ENCODE data around the gene CCDC152.

Gene CCDC152

GRCh38 chr5:42837601-42838000, 81.0 kb downstream of the CCDC152 start:
- TF ChIP-seq, protein P1, sequence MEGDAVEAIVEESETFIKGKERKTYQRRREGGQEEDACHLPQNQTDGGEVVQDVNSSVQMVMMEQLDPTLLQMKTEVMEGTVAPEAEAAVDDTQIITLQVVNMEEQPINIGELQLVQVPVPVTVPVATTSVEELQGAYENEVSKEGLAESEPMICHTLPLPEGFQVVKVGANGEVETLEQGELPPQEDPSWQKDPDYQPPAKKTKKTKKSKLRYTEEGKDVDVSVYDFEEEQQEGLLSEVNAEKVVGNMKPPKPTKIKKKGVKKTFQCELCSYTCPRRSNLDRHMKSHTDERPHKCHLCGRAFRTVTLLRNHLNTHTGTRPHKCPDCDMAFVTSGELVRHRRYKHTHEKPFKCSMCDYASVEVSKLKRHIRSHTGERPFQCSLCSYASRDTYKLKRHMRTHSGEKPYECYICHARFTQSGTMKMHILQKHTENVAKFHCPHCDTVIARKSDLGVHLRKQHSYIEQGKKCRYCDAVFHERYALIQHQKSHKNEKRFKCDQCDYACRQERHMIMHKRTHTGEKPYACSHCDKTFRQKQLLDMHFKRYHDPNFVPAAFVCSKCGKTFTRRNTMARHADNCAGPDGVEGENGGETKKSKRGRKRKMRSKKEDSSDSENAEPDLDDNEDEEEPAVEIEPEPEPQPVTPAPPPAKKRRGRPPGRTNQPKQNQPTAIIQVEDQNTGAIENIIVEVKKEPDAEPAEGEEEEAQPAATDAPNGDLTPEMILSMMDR (IDR thresholded peaks at IDR 0.05) = no peak

DNA sequence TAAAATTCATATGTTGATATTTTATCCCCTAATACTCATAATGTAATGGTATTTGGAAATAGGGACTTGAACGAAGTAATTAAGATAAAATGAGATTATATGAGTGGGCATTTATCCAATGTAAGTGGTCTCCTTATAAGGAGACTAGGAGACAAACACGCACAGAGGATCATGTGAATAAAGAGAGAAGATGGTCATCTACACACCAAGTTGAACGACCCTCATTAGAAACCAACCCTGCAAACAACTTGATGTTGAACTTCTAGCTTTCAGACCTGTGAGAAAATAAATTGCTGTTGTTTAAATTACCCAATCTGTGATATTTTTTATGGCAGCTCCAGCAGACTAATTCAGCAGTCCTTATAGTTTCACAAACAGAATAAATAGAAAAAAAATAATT, 82.6 kb downstream of the CCDC152 start:
- TF ChIP-seq, protein P1 (IDR thresholded peaks at IDR 0.05) = no peak

GRCh38 chr5:42840269-42840668, 83.7 kb downstream of the CCDC152 start:
- TF ChIP-seq, protein P1 (IDR thresholded peaks at IDR 0.05) = no peak

- TF ChIP-seq, protein P1 (IDR thresholded peaks at IDR 0.05) = no peak
Measured at GRCh38 chr5:42840842-42841567, 84.4 kb downstream of the CCDC152 start.

DNA sequence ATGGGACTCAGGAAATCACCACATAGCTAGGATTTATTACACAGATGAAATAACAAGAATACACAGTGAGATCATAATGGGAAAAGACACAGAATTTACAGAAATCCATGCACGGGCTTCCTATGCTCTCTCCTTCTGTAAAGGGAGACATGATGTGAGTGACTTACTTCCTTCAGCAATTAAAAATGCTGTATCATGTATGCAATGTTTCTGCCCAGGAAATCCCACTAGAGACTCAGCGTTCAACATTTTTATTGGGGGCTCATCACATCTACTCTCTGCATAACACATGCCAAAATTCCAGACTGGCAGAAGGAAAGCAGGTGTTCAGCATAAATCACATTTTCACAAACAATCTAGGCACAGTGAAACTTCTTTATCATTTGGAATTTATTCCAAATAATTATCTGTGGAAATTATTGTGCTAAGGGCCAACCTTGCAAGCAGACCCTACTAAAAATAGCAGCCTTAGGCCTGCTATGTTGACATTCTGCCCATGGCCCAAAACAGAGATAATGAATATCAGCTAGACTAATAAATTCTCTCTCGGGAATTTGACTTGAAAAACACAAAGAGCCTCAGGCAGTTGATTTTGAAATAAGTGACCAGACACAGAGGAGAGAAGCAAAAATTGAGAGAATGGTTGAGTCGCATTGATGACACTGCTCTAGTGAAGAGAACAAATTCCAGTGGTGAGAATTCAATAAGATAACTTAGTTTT, 86.5 kb downstream of the CCDC152 start:
- TF ChIP-seq, protein P1 (IDR thresholded peaks at IDR 0.05) = no peak

DNA sequence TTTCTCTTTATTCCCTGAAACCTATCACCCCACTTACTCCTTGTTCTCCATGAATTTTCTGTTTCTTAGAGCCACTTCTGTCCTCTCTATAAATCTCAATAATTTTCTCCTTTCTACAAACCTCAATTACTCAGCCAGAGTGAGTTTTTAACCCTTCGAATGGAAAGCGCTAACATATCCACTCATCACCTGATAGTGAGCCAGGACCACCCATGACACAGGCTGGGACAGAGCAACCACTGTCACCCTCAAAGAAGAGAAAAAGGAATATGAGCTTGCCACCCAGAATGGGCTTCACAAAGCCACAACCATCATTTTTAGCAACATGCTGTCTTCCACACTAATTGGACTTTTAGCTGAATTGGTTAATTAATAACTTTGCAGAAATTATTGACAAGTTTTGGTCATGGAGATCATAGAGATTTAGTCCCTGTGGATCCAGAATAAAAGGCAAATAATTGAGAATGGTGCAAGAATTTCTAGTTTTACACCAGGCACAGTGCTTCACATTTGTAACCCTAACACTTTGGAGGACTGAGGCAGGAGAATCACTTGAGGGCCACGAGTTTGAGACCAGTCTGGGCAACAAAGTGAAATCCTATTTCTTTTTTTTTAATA, 87.2 kb downstream of the CCDC152 start:
- TF ChIP-seq, protein P1 (IDR thresholded peaks at IDR 0.05) = no peak

GRCh38 chr5:42848545-42848944, 91.9 kb downstream of the CCDC152 start:
- TF ChIP-seq, protein P1 (IDR thresholded peaks at IDR 0.05) = no peak

Data from LNCAP (cell line).